ENCODE measurements around the gene HSPA12B. TPM values are rescaled to one million over a fixed set of nuclear protein-coding genes. Genes with fewer than 3 reads are reported as not detected.
A peak's percentile ranks its signal among the peaks of the same experiment; 100 is the strongest.

The HSPA12B gene
- total RNA-seq, 6 donors from 2014 or later, result 18.4 to 53.7 (median 21.5) TPM

DNA sequence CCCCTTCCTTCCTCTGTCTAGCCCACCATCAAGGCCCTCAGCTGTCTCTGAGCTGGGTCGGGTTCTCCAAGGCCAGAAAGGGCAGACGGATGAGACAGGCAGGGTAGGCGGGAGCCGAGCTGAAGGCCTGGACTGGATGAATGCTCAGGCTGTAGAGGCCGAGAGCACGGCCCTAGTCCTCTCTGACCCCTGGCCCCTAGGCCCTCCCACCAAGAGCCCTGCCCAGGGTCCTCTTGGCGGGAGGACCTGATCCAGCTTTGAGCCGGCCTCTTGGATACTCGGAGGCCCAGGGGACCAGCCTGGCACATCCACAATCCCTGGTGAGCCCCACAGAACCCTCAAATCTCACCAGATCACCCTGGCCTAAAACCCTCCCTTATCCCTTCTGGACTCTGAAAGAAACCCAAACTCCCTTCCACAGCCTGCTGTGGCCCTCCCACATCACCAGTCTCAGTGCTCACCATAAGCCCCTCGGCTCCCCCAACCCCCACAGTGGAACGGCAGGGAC is 26.9 kb downstream of the HSPA12B start:
- H3K27ac ChIP-seq, result no peak overlapping the region

DNA sequence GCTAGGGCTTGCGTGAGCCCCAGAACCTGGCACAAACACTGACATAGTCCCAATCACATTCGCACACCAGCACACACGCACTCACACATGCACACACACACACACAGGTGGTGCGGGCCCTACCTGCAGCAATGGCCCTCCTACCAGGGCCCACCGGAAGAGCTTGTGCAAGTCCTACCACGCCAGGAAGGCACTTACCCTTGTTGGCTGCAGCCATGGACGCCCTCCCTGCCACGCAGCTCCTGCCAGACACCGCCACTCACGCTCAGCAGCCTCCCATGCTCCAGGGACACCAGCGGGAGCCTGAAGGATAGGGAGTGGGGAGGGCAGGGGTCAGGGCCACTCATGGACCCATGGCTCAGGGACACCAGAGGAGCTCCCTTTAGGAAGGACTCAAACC is 27.4 kb downstream of the HSPA12B start:
- H3K4me1 ChIP-seq, result peaks cover 0 to 11% (median under 1%) of the 10 kb centered on the region in 4 donors
- no peaks in the 10 kb centered on the region for H3K9me3 ChIP-seq
- ATAC-seq (ENCODE audit: low FRiP score in 2 of 2), result no peak
- 95% methylated on average over 10 of the region's 11 CpGs; no CpG with 5 or more reads in 1 of the 2 donors for WGBS, 2 donors
- DNase-seq, result no peak
- TF ChIP-seq POLR2A (IDR thresholded peaks at IDR 0.05) (no peak), EP300 (IDR thresholded peaks at IDR 0.05) (no peak), POLR2AphosphoS5 (IDR thresholded peaks at IDR 0.05) (no peak)
- TF ChIP-seq, protein P1, sequence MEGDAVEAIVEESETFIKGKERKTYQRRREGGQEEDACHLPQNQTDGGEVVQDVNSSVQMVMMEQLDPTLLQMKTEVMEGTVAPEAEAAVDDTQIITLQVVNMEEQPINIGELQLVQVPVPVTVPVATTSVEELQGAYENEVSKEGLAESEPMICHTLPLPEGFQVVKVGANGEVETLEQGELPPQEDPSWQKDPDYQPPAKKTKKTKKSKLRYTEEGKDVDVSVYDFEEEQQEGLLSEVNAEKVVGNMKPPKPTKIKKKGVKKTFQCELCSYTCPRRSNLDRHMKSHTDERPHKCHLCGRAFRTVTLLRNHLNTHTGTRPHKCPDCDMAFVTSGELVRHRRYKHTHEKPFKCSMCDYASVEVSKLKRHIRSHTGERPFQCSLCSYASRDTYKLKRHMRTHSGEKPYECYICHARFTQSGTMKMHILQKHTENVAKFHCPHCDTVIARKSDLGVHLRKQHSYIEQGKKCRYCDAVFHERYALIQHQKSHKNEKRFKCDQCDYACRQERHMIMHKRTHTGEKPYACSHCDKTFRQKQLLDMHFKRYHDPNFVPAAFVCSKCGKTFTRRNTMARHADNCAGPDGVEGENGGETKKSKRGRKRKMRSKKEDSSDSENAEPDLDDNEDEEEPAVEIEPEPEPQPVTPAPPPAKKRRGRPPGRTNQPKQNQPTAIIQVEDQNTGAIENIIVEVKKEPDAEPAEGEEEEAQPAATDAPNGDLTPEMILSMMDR (IDR thresholded peaks at IDR 0.05), result no peak
- H3K4me3 ChIP-seq, result no peak overlapping the region
- peaks cover 0 to 5% (median 0%) of the 10 kb centered on the region in 4 donors for H3K36me3 ChIP-seq
- H3K27me3 ChIP-seq, result no peaks in the 10 kb centered on the region
- no peak overlapping the region for H3K27ac ChIP-seq

More for the DNA sequence above, 26.9 kb downstream of the HSPA12B start:
- H3K27me3 ChIP-seq, result no peaks in the 10 kb centered on the region
- ATAC-seq (ENCODE audit: low FRiP score in 2 of 2) (no peak), DNase-seq (no peak)
- WGBS, 2 donors, result 83 to 89% methylated on average over 4 to 11 of the region's 11 CpGs
- no peaks in the 10 kb centered on the region for H3K9me3 ChIP-seq
- H3K4me1 ChIP-seq, result peaks cover 0 to 6% (median 0%) of the 10 kb centered on the region in 4 donors
- no peak for TF ChIP-seq POLR2A (IDR thresholded peaks at IDR 0.05)
- TF ChIP-seq EP300 (IDR thresholded peaks at IDR 0.05), result no peak
- TF ChIP-seq, protein P1 (IDR thresholded peaks at IDR 0.05), result no peak
- no peak for TF ChIP-seq POLR2AphosphoS5 (IDR thresholded peaks at IDR 0.05)
- H3K4me3 ChIP-seq, result no peak overlapping the region
- peaks cover 0 to 5% (median 0%) of the 10 kb centered on the region in 4 donors for H3K36me3 ChIP-seq

DNA sequence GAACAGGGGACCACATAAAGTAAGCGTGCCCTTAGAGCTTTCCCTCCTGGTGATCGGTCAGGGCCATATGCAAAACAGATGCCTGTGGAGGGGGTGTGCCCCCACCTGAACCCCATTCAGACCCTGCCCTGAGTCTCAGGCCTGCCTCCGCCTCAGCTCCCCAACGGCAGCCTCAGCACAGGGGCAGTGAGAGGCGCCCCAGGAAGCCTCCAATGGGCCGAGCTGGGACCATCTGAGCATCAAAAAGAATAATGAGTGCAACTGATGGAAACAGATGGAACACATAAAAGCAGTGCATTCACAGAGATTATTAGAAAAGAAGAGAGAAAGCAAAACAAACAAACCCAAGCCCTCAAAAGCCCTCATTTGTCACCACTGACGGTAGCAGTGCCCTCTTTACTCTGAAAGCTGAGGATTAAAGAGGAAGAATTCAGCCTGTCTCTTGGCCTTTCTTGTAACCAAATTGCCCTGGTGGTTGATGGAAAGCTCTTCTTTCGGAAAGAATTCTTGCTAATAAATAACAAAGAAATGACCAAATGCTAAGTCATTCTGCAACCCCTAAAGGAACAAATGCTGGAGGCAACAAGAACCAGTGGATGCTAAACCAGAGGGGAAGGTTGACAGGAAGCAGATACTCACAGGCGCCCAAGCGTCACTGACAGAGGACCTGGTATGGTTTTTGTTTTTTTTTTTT is 28.3 kb downstream of the HSPA12B start:
- no peak for ATAC-seq (ENCODE audit: low FRiP score in 2 of 2)
- Histone ChIP-seq H3K4me3 (no peak overlapping the region), H3K27ac (no peak overlapping the region), H3K27me3 (no peaks in the 10 kb centered on the region), H3K4me1 (peaks cover 0 to 20% (median 4%) of the 10 kb centered on the region in 4 donors), H3K36me3 (peaks cover 0 to 5% (median 0%) of the 10 kb centered on the region in 4 donors), H3K9me3 (no peaks in the 10 kb centered on the region)
- no peak for DNase-seq
- 70 to 72% methylated on average over 9 to 10 of the region's 10 CpGs for WGBS, 2 donors
- TF ChIP-seq, protein P1 (IDR thresholded peaks at IDR 0.05), result no peak
- TF ChIP-seq POLR2A (IDR thresholded peaks at IDR 0.05) (no peak), POLR2AphosphoS5 (IDR thresholded peaks at IDR 0.05) (no peak), EP300 (IDR thresholded peaks at IDR 0.05) (no peak)

DNA sequence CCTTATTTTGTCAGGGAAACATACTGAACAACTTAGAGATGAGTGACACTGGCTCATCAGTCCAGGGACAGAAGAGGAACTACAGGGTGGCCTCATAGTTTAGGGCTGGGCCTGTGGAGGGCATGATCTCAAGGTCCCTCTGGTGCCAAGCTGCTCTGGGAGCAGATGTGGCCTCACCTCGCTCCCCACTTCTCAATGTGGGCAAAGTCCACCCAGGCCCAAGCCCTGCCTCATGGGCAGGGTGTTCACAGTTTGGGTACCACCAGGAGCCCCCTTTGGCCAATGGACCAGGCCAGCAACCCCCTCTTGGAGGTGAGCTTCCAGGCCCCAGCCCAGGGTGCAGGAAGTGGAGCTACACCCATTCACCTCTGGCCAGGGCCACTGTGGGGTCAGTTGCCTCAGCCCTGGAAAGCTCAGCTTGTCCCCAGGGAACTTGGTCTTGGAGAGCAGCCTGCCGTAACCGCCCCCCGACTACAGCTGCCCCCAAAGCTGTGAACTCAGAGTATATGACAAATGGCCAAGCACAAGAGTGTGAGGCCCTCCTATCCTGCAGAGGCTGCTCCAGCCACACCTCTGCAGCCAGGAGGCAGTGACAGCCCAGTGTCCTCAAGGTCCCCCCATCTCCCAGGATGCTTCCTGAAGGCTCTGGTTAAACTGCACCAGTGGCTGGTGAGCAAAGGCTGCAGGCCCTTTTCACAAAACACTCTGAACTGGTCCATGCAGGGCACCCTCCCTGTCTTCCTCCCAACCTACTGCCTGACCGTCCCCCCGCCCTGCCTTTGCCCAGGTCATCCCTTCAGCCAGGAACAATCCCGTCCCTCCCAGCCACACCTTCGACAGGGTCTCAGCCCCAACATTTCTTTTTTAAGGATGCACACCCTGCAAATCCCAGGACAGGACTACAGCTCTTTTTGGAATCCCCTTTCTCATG is 31.5 kb downstream of the HSPA12B start:
- Histone ChIP-seq H3K9me3 (no peaks in the 10 kb centered on the region), H3K4me1 (peaks cover 20 to 46% (median 26%) of the 10 kb centered on the region in 4 donors), H3K4me3 (no peak overlapping the region), H3K27me3 (no peaks in the 10 kb centered on the region), H3K27ac (peak overlapping the region in 1 of 4 donors; percentile 41), H3K36me3 (no peaks in the 10 kb centered on the region)
- DNase-seq (peak in 1 of 2 donors; percentile 41), ATAC-seq (ENCODE audit: low FRiP score in 2 of 2) (no peak)
- 88 to 89% methylated on average over 5 to 8 of the region's 8 CpGs for WGBS, 2 donors
- TF ChIP-seq EP300 (IDR thresholded peaks at IDR 0.05) (no peak), POLR2AphosphoS5 (IDR thresholded peaks at IDR 0.05) (no peak), POLR2A (IDR thresholded peaks at IDR 0.05) (no peak)
- TF ChIP-seq, protein P1 (IDR thresholded peaks at IDR 0.05), result no peak

All from upper lobe of left lung (tissue), 6 donors.